PFSK-1 (cell line): ENCODE results near the gene GSX1.

ENCODE experiments used
- FOXP2 ChIP-seq: optimal IDR thresholded peaks from 2 replicates; pipeline ENCODE3; 2011; ENCODE audit warnings: borderline replicate concordance, control low read depth, inconsistent platforms; ENCODE audit not compliant: insufficient read depth; ENCODE audit errors: extremely low read length, extremely low read depth
- POLR2AphosphoS5 ChIP-seq: IDR thresholded peaks from 2 replicates; pipeline ENCODE4 v1.6.1; 2012; ENCODE audit warnings: low read depth, mild to moderate bottlenecking, control low read depth, low read length, moderate library complexity
- REST ChIP-seq, 2 experiments: IDR thresholded peaks; 2 replicates each; pipeline versions ENCODE4 v1.6.1 to v1.8.0; 2011 to 2012; ENCODE audit warnings: low read depth in 2 of 2, low read length in 2 of 2, control low read depth in 1 of 2, inconsistent platforms in 1 of 2, mild to moderate bottlenecking in 1 of 2, moderate library complexity in 1 of 2; ENCODE audit not compliant: insufficient read depth in 1 of 2
- SIN3A ChIP-seq: IDR thresholded peaks from 2 replicates; pipeline ENCODE4 v1.6.1; 2012; ENCODE audit warnings: mild to moderate bottlenecking, low read length, moderate library complexity, borderline replicate concordance; ENCODE audit not compliant: insufficient read depth
- TAF1 ChIP-seq: IDR thresholded peaks from 2 replicates; pipeline ENCODE4 v1.6.1; 2012; ENCODE audit warnings: low read length, control low read depth, borderline replicate concordance; ENCODE audit not compliant: insufficient read depth

GRCh38 chr13:27826379-27827353, 34.4 kb downstream of the GSX1 start:
- TF ChIP-seq REST (IDR thresholded peaks at IDR 0.05; ENCODE audit: insufficient read depth in 1 of 2, low read depth in 2 of 2, low read length in 2 of 2) (no peak), SIN3A (no peak), TAF1 (no peak), FOXP2 (no peak), POLR2AphosphoS5 (no peak)
